ENCODE results near the gene KIAA0513.
"Not testable (repeated sequence)": the region's sequence is repeated elsewhere in the genome, so short reads cannot be mapped to it uniquely, and the experiment has no call there.

KIAA0513 gene

GRCh38 chr16:85031451-85031850, 3.9 kb downstream of the KIAA0513 start:
- no peak for DNase-seq

DNA sequence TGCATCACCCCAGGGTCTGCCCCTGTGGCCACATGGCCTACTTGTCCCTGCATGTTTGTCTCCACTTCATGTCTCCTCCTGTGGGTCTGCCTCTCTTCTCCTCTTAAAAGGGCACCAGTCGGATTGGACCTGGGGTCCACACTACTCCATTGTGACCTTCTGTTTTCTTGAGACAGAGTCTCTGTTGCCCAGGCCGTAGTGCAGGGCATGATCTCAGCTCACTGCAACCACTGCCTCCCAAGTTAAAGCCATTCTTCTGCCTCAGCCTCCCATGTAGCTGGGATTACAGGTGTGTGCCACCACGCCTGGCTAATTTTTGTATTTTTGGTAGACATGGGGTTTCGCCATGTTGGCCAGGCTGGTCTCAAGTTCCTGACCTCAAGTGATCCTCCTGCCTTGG, 4.6 kb downstream of the KIAA0513 start:
- not testable (repeated sequence) for DNase-seq

DNA sequence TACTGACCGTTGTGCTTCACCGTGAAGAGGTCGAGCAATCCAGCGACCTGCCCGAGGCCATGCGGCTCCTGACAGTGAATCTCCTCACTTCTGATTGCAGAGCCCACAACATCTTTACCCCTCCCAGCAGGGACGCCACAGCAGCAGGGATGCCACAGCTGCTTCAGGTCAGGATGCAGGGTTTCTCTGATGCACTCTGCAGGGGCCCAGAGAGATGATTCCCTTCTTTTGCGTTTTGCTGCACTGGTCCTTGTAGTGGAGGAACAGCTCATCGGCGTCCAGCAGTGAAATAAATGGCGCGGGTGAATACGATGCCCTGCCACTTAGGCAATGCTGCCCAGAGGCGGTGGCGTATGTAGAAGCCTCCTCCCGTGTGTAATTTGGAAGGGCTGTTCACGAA, 5.6 kb downstream of the KIAA0513 start:
- DNase-seq: no peak

GRCh38 chr16:85034591-85035433, 7.2 kb downstream of the KIAA0513 start:
- DNase-seq: no peak

GRCh38 chr16:85036236-85037049, 8.8 kb downstream of the KIAA0513 start:
- DNase-seq: no peak

DNA sequence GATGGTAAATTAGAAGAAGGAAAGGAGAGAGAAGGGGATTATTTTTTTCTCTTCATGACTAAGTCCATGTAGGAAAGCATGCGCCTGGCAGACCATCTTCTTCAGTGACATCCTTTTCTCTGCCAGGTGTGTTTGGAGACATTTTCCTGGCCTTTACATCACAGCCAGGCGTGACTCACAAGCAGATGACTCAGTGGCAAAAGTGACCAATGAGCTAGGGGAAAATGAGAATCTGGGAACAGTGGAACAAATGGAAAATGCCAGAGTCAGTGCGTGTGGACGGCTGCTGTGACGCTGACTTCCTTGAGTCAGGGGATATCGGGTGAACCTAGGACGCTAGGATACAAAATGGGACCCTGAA, 9.4 kb downstream of the KIAA0513 start:
- no peak for DNase-seq

DNA sequence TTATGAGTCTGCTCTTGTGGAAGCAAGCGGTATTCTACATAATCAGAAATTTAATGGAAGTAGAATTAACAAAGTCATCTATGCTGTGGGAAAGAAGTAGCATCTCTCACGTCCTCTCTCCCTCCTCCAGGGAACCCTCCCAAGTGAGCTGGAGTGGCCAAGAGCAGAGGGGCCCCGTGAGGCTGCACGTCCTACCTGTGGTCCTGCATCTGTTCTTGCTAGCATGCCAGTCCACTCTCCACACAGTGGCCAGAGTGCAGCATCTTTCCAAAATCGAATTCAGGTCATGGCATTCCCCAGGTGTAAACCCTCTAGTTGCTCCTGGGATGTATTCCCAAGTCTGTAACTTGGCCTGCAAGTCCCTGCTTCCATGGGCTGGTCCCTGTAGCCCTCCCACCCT, 10.1 kb downstream of the KIAA0513 start:
- no peak for DNase-seq

GRCh38 chr16:85040685-85041084, 13.1 kb downstream of the KIAA0513 start:
- DNase-seq: peak in 1 of 2 experiments; percentile 28

GRCh38 chr16:85041219-85042166, 13.9 kb downstream of the KIAA0513 start:
- no peak for DNase-seq

- DNase-seq: no peak
These were observed 14.6 kb downstream of the KIAA0513 start for GRCh38 chr16:85042167-85042526.

- DNase-seq: no peak
These were observed 15.0 kb downstream of the KIAA0513 start for GRCh38 chr16:85042606-85043005.

- no peak for DNase-seq
These were observed 17.5 kb downstream of the KIAA0513 start for GRCh38 chr16:85045077-85045476.

GRCh38 chr16:85045641-85046471, 18.3 kb downstream of the KIAA0513 start:
- DNase-seq: no peak

DNA sequence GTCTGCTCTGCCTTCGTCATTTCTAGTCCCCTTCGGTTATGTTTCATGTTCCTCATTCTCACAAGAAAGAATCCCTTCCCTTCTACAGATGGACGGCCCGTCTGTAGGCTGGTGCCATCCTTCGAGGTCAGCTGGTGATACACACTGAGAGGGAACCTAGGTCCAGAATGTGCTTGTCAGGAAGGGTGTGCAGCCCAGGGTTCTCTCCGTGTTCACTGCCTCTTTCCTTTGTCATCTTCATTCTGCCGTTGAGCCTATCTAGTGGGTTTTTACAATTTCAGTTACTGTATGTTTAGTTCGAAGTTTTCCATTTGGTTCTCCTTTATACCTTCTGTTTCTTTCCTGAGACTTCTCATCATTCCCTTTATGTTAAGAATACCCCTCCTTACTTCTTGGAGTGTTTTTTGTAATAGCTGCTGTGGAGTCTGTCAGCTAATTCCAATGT, 18.9 kb downstream of the KIAA0513 start:
- no peak for DNase-seq

GRCh38 chr16:85046931-85047866, 19.6 kb downstream of the KIAA0513 start:
- DNase-seq: no peak

- no peak for DNase-seq
These were observed 20.4 kb downstream of the KIAA0513 start for GRCh38 chr16:85047867-85048455.

DNA sequence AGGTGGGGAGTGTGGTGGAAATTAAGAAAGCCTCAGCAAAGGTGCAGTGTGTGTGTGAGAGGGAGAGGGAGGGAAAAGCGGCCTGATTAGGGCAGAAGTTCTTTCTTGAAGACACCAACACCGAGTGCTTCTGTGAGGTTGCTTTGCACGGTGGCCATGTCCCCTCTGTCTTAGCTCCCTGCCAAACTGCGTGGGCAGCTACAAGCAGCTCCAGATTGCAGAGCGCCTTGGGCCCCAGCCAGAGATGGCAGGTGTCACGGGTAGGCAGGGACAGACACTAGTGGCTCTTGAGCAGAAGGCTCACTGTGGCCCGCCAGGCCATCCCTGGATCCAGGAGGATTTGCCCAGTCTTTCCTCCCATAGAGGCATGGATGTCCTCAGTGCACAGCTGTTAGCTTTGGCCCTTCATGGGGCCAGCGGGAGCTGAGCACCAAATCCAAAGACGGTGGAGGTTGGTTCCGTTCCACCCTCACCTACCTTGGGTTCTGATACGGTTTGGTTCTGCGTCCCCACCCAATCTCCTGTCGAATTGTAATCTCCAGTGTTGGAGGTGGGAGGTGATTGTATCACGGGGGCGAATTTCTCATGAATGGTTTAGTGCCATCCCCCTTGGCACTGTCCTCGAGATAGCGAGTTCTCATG, 21.4 kb downstream of the KIAA0513 start:
- DNase-seq: no peak

- no peak for DNase-seq
These were observed 22.2 kb downstream of the KIAA0513 start for GRCh38 chr16:85049706-85050305.

GRCh38 chr16:85051067-85051581, 23.5 kb downstream of the KIAA0513 start:
- no peak for DNase-seq
